HG03565 (cell line): ENCODE measurements around the gene GLCCI1.
A peak's percentile ranks its signal among the peaks of the same experiment; 100 is the strongest.
"Not testable (repeated sequence)": the region's sequence is repeated elsewhere in the genome, so short reads cannot be mapped to it uniquely, and the experiment has no call there.

Experiments
- ATAC-seq: cut with Tn5 transposase; IDR thresholded peaks from one replicate; pipeline ENCODE4 v1.9.1; 2021; ENCODE audit warnings: mild to moderate bottlenecking, moderate library complexity; ENCODE audit not compliant: unreplicated experiment

The GLCCI1 gene

GRCh38 chr7:7988706-7989105 is 20.1 kb downstream of the GLCCI1 start:
- ATAC-seq = no peak

GRCh38 chr7:7989133-7989532 is 20.5 kb downstream of the GLCCI1 start:
- no peak for ATAC-seq

- no peak for ATAC-seq
Measured at GRCh38 chr7:7989616-7990440, 21.2 kb downstream of the GLCCI1 start.

GRCh38 chr7:7990441-7990761 is 21.8 kb downstream of the GLCCI1 start:
- ATAC-seq = no peak

GRCh38 chr7:7992506-7992905 is 23.9 kb downstream of the GLCCI1 start:
- ATAC-seq = no peak

GRCh38 chr7:7995348-7995747 is 26.8 kb downstream of the GLCCI1 start:
- ATAC-seq = not testable (repeated sequence)

- ATAC-seq = no peak
Measured at GRCh38 chr7:7996568-7996967, 28.0 kb downstream of the GLCCI1 start.

GRCh38 chr7:8000315-8000941 is 31.8 kb downstream of the GLCCI1 start:
- no peak for ATAC-seq

- ATAC-seq = no peak
Measured at GRCh38 chr7:8003077-8003476, 34.5 kb downstream of the GLCCI1 start.

- no peak for ATAC-seq
Measured at GRCh38 chr7:8005279-8005678, 36.7 kb downstream of the GLCCI1 start.

- ATAC-seq = no peak
Measured at GRCh38 chr7:8014399-8014798, 45.8 kb downstream of the GLCCI1 start.

- ATAC-seq = no peak
Measured at GRCh38 chr7:8015100-8015745, 46.6 kb downstream of the GLCCI1 start.

GRCh38 chr7:8015746-8016120 is 47.1 kb downstream of the GLCCI1 start:
- ATAC-seq = no peak

- no peak for ATAC-seq
Measured at GRCh38 chr7:8017423-8017822, 48.8 kb downstream of the GLCCI1 start.

GRCh38 chr7:8018961-8019360 is 50.4 kb downstream of the GLCCI1 start:
- no peak for ATAC-seq

GRCh38 chr7:8022628-8023027 is 54.0 kb downstream of the GLCCI1 start:
- no peak for ATAC-seq

GRCh38 chr7:8035192-8035591 is 66.6 kb downstream of the GLCCI1 start:
- ATAC-seq = no peak

GRCh38 chr7:8035647-8036518 is 67.3 kb downstream of the GLCCI1 start:
- ATAC-seq = peak; percentile 51

GRCh38 chr7:8037151-8037550 is 68.6 kb downstream of the GLCCI1 start:
- ATAC-seq = no peak

GRCh38 chr7:8040768-8041369 is 72.3 kb downstream of the GLCCI1 start:
- ATAC-seq = no peak
